GM18870 (cell line): ENCODE measurements around the gene TMEM132C.

Experiments used
- ATAC-seq: cut with Tn5 transposase; IDR thresholded peaks from one replicate; pipeline ENCODE4 v1.9.1; 2021; ENCODE audit warnings: moderate library complexity; ENCODE audit not compliant: unreplicated experiment

TMEM132C gene

GRCh38 chr12:128402486-128403243 lies 135.7 kb downstream of the TMEM132C start:
- no peak for ATAC-seq

DNA sequence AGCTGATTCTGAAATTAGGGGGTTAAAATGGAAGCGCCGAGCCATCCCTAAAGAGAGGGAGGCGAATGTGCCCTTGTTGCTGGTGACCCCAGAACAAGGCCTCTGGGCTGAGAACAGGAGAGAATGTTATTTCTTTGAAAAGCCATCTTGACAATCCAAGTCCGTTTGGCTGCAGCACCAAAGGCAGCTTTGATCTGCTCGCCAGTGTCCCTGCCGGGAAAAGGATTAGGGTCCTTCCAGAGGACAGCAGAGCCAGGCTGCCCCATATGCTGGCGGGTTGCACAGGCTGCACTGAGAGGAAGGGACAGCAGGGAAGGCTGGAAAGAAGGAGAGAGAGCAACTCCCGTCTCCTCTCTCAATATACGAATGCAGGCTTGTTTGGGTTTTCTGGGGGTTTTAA lies 141.7 kb downstream of the TMEM132C start:
- no peak for ATAC-seq

GRCh38 chr12:128415036-128415560 lies 148.1 kb downstream of the TMEM132C start:
- ATAC-seq: no peak

DNA sequence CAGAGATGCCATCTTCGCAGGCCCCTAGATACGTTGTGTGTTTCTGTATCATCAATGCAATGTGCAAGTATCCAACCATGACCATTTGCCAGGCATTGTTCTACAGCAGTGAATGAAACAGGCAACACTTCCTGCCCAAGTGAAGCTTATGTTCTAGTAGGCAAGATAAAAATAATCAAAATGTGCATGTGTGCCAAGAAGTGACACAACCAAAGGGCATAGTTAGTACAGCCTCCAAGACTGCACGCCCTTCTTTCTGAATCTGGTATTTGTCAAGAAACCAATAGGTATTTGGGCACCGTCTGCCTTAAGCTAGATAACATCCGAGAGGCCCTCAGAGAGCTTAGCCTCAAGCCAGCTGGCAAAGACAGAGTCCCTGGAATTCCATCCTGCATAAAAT lies 152.0 kb downstream of the TMEM132C start:
- no peak for ATAC-seq

DNA sequence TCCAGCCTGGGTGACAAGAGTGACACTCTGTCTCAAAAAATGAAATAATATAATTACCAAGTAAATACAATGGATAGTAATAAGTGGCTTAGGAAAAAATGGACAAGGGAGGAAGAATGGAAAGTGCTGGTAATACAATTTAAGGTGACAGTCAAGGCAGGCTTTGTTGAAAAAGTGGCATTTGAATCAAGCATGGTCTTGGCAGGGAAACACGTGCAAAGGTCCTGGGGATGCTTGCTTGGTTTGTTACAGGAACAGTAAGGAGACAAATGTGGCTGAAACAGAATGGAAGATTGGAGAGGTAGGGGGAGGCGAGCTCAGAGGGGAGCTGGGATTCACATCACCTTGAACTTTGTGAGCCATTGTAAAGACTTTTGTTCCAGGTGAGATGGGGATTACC lies 153.2 kb downstream of the TMEM132C start:
- ATAC-seq: no peak

- ATAC-seq: no peak
Measured at GRCh38 chr12:128421375-128421774, 154.4 kb downstream of the TMEM132C start.

- no peak for ATAC-seq
Measured at GRCh38 chr12:128423205-128423604, 156.2 kb downstream of the TMEM132C start.

DNA sequence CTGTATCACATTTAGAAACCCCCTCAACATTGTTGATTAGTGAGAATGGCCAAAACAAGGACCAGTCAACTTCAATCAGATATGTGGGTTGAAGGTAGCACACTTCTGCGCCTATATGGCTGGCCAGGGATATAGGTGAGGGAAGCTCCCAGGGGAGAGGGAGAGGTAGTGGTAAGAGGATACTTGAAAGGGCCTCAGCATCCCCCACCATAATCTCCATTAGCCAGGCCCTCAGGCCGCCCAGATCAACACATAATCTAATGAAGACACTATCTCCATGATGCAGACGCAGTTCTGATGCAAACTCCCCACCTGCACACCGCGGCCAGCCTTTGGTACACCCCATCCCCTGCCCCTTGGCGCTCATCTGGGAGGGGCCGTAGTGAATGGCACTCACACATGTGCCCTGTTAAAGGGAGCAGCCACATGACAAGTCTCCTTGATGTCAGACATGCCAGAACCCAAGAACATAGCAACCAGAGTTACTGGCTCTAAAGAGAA lies 158.0 kb downstream of the TMEM132C start:
- no peak for ATAC-seq

GRCh38 chr12:128425666-128426331 lies 158.8 kb downstream of the TMEM132C start:
- no peak for ATAC-seq

GRCh38 chr12:128426511-128426910 lies 159.5 kb downstream of the TMEM132C start:
- no peak for ATAC-seq

- no peak for ATAC-seq
Measured at GRCh38 chr12:128439796-128440195, 172.8 kb downstream of the TMEM132C start.

- ATAC-seq: no peak
Measured at GRCh38 chr12:128442096-128442495, 175.1 kb downstream of the TMEM132C start.

DNA sequence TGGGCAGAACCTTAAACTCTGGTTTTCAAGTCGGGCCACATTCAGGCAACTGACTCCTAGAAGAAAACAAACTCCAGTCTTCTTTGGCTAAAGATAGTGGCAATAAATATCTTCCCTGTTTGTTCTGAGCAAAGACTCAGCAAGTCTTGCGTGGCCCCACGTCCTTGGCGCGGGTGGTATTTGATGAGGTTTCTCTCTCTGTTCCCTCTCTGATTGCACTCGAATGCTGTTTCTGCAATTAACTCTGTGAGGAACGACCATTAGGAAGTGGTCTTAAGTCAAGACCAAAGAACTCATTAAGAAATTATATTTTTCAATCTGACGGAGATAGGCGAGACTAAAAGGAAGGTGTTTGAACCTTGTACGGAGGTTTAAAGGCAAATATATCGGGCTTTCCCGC lies 177.6 kb downstream of the TMEM132C start:
- no peak for ATAC-seq

- ATAC-seq: no peak
Measured at GRCh38 chr12:128445415-128446127, 178.6 kb downstream of the TMEM132C start.

GRCh38 chr12:128449146-128449894 lies 182.3 kb downstream of the TMEM132C start:
- no peak for ATAC-seq

DNA sequence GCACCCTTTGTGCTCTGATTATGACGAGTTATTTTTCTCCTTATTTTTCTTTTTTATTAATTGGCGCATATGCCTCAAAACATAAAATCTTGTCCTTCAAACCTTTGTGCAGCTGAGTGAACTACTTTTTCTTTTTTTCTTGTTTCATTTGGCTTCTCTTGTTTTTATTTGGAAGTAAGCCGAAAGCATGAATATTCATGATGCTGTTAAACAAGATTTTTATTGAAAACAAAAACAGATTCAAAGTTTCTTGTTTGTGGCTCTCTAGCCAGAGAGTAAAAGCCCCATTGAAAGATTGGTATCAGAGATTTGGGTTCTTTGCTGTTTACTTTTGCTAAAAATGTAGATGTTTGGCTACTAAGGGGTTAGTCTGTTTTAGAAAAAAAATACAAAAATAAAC lies 183.8 kb downstream of the TMEM132C start:
- no peak for ATAC-seq

DNA sequence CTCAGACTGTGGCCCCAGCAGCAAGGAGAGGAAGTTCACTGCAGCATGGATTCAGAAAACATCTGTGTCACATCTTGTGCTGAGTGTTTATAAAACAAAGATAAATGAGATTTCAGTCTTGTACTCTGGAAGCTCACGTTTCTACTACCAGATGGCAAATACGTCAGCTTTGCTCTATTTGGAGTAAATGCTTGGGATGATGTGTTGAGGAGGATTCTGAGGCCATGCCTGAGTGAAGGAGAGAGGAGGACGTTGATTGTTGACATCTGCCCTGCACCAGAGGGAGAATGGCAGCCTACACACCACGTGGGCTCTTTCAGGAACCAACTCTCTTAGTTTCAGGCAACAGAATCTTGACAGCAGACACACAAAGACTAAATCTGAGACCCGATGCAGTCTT lies 188.9 kb downstream of the TMEM132C start:
- ATAC-seq: no peak

DNA sequence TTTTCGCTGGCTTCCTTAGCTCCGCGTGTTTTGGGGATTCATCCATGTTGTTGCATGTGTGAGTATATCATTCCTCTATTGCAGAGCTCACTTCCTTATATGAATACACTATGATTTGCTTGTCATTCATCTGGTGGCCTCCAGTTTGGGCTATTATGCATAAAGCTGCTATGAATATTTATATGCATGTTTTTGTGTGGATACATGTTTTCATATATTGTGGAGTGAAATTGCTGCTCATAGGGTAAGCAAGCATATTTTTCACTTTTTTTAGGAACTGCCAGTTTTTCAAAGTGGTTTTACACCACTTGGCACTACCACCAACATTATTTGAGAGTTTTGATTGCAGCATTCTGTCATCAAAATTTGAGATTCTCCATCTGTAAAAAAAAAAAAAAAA lies 190.0 kb downstream of the TMEM132C start:
- ATAC-seq: no peak

GRCh38 chr12:128458301-128458974 lies 191.5 kb downstream of the TMEM132C start:
- no peak for ATAC-seq

- no peak for ATAC-seq
Measured at GRCh38 chr12:128459067-128459466, 192.1 kb downstream of the TMEM132C start.
